GM18511 (cell line): Measurements from ENCODE around the gene UGT1A4.

ENCODE experiments used
- ATAC-seq: cut with Tn5 transposase; IDR thresholded peaks from one replicate; pipeline ENCODE4 v1.9.1; 2021; ENCODE audit warnings: mild to moderate bottlenecking, moderate library complexity; ENCODE audit not compliant: unreplicated experiment

Gene UGT1A4

DNA sequence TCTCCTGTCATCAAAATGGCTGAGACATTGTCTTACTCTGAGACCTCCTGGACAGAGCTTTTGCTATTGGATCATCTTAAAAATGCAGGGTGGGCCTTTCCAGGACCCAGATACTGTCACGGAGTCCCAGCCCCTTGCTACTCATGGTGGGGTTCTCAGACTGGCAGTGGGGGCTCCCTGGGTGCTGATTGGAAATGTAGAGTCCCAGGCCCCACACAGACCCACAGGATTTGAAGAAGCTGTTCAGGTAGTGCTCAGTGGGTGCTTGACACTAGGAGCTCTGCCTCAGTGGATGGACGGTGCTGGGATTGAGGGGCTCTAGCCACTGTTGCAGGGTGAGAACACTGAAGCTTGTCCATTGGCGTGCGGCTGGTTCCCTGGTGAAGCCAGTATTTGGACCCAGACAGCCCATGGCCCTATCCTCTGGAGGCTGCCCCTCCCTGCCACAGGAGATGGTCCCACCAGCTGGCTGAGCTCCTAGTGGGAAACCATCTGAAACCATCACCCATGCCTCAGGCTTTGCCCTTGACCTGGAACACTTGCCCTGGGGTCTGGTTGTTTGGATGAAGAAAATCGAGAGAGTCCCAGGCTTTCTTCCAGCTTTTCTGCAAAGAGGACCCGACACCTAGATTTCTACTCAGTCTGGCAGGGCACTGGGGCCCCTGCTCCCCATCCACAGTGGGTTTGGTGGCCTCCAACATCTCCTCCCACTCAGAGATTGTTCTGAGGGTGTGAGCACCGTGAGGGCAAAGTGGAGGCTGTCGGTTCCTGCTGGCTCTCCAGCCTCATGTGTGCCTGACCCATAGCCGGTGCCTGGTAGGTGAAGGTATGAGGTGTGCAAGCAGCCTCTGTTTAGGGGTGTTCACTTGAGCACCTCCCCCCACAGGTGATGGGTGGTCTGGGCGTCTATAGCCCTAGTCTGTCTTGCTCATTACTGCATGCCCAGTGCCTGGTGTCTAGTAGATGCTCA, 89.7 kb downstream of the UGT1A4 start:
- no peak for ATAC-seq

DNA sequence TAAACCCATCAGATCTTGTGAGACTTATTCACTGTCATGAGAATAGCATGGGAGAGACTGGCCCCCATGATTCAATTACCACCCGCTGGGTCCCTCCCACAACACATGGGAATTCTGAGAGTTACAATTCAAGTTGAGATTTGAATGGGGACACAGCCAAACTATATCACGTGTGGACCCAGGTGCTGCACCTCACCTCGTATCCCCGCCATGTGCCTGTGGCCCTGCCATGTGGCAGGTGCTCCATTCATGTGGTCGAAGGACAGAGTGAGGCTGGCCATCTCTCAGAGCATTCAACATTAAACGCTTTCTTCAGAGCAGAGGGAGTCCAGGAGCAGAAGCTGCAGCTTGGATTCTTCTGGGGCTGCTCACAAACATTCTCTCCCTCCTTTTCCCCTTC, 91.8 kb downstream of the UGT1A4 start:
- no peak for ATAC-seq

DNA sequence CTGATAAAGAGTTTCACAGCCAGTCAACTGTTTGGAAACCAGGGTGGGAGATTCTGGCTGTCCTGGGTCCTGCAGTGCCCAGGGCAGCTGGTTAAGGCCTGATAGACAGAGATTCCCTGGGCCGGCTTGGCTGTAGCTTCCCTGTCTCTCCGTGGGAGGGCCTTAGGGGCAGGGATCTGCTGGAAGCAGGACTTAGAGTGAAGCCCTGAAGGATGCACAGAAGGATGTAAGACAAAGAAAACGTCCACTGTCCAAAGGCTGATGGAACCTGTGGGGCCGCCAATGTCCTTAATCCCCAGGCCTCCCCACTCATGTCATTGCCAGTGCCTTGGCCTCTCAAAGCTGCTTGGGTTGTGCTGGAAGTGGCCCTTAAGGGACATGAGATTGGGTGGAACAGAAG, 92.6 kb downstream of the UGT1A4 start:
- no peak for ATAC-seq

DNA sequence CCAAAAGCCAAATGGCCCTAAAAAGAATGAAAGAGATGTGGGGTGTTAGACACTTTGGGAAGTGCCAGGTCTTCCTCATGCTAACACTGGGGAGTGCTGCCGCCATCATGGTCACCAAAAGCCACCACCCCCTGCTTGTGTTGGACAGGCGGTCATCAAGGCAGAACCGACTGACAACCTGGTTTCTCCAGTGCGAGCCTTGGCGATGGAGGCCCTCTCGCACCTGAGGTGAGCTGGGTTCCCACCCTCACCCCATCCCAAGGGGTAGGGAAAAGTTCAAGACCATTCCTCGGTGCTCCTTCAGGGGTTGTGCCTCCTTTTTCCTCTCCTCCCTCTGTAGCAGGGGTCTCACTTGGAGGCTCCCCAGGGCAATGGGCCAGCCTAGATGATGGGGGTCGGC, 93.2 kb downstream of the UGT1A4 start:
- no peak for ATAC-seq

DNA sequence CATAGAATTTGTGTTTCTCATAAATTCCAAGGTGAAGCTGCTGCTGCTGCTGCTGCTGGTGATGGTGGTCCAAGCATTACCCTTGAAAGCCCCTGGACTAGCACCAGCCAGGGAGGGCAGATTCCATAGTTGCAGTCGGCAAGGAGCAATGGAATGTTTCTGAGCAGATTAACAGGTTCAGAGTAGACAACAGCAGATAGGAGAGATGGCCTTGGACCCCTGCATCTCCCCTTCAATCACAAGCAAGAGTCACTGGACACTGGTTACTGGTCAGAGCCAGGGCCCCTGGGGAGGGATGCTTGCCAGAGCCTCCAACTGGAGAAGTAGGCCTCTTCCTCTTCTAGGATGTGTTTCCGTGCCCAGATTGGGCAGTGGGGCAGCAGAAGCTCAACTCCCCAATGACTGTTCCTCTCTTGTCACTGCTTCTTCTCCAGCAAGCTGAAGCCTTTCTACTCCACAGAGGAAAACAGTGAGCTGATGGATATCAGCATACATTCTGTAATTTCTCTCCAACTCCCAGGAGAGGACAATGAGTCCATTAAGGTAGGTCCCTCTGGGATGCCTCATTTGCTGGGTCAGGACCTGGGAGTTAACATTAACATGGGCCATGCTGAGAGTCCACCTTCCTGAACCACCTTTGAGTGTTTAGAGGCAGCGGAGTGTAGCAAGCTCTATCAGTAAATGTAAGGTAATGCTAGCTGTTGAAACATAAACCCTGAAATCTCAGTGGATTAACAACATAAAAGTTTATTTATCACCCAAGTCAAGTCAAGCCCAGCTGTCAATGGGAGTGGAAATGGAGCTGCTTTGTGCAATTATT, 94.9 kb downstream of the UGT1A4 start:
- no peak for ATAC-seq

DNA sequence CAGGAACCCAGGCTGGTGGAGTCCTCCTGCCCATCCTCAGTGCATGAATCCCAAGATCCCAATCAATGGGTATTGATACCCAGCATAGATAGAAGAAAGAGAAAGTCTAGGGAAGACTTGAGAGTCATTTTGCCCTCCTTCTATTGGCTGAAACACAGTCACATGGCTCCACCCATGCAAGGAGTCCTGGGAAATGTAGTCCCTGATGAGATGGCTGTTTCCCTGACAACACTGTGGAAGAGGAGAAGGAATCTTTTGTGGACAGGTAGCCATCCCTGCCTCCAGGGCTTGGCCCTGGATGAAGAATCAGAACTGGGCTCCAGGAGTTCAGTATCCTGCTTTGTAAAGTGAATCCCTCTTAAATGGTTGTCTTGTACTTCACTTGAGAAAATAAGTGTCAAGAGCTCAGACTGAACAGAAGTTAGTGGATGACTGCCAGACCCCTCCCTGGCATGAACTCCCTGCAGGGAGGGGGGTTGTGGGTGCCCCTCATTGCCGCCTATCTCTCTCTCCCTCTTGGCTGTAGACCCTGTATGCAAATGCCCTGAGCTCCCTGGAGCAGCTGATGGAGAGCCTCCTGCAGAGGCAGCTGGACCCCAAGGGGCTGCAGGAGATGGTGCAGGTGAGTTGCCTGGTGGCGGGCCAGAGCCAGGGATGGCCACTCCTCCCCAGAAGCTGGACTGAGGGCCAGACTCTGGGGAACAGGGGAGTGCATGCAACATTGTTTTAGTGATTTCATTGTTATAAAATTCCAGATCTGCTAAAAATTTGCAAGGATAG, 95.7 kb downstream of the UGT1A4 start:
- no peak for ATAC-seq

DNA sequence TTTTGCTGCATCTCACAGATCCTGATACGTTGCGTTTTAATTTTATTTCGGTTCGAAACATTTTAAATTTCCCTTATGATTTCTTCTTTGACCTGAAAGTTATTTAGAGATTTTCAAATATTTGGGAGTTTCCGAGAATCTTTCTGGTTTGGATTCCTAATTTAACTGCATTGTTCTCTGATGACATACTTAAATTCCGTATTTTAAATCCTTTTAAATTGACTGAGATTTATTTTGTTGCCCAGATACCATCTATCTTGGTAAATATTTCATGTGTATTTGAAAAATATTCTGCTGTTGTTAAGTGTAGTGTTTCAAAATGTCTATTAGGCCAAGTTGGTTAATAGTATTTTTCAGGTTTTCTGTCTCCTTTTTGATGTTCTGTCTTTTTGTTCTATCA, 97.3 kb downstream of the UGT1A4 start:
- ATAC-seq, result no peak

DNA sequence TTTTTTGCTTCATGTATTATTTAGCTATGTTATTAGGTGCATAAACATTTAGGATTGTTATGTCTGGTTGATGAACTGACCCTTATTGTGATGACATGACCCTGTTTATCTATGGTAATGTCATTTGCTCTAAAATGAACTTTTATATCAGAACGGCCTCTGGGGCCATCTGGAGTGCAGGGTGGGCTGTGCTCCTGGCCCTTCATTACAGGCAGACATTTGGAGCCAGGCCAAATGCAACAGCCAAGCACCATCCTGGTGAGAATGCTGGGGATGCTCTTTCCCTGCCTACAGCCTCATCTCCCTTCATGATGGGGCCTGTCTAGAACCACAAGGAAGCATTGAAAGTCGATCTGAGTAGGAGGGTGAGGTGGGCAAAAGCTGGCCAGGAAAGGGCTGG, 97.8 kb downstream of the UGT1A4 start:
- no peak for ATAC-seq

DNA sequence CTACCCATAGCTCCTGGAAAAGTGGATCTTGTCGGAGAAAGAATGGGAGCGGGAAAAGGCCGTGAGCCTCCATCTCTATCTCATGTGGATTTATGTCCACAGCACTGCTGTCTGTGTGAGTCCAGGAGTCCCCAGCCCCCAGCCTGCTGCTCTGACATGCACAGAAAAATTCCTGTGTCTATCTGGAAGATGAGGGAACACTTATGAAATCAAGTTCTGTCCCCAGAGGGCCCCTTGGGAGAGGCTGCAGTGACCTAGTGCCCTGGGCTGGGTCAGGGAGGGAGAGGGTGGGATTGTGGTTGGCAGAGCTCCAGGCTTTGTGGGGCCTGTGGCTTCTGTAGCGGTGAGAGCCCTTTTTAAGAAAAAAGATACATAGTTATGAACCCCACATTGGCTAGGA, 98.2 kb downstream of the UGT1A4 start:
- ATAC-seq, result no peak

DNA sequence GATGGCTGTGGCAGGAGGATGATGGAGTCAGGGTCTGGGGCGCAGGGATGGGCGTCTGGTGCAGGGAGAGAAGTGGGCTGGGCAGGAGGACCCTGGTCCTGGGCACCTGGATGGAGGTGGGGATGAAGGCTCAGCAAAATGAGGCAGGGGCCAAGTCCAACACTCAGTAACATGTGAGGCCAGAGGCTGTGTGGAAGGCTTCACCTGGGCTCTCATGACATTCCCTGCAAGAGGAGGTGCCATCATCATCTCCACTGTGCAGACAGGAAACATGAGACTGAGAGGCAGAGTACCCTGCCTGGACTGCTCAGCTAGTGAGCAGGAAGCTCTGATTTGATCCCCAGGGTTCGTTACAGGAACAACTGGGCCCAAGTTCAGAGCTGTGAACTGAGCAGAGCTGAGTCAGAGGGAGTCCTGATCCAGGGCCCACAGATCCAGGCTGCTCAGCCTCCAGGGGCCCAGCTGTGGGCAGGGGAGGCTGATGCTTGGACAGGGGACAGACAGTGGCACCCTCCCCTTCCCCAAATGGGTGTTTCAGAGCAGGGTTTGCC, 98.9 kb downstream of the UGT1A4 start:
- ATAC-seq, result no peak

DNA sequence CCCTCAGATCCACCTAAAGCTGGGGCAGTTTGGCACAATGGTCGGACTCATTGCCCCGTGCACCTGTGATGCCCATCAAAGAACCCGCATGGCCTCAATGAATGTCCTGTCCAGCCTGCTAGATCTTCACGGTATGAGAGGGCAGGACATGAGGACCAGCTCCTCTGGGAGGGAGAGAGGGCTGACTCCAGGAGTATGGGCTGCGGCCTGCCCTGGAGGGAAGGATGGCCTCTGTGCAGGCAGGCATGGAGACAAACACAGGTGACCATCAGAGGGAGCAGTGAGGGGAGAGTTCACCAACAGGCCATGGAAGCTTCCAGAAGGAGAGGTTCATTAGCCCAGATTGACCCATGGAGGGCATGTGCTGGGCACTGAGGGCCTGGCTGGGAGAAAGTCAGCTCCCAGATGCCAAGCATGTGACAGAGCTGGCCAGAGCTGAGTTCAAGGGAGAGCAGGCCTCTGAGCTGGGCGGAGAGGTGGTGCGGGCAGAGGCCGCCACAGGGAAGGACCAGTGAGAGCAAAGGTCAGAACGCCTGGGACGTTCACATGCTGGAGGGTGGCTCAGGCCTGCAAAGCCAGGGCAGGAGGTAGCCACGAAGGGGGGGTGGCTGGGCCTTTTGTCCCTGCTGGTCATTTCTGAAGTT, 99.6 kb downstream of the UGT1A4 start:
- no peak for ATAC-seq

DNA sequence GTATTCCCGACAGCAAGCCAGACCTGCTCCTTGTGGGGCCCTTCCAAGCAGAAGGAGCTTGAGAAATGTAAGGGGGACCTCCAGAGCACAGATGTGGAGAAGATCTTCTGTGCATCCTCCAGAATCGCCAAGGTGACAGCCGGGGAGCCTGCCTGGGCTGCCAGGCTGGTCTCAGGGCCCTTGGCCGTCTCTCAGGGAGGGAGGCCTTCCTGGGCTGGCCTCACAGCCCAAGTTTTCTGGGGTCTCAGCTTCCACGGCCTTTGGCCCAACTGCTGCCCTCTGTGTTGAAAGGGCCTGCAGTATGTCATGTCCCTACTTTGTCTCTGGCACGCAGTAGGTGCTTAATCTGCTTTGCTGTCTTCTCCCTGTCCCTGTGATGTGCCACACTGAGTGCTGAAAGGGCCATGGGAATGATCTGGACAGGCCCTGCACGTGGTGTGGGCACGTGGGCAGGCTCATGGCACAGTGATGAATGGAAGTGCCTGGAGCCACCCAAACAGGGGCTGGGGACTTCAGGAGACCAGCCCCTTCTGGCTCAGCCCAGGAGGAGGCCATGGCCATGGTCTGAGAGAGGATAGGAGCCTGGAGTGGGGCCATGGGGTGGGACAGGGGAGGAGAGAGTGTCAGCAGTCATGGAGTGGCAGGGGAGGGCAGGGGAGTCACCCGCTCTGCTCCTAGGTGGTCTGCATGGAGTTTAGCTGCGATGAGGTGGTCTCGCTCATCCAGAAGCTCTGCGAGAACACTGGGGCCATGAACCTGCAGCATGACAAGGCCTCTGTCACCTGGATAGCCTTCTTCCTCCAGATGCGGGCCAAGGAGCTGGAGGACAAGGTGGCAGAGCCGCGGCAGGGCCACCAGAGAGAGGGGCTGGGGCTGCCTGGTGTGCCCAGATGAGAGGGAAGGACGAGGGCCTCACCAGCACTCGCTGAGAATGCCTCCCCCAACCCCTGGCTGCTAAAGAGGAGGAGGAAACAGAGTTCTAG, 100.4 kb downstream of the UGT1A4 start:
- ATAC-seq, result no peak

DNA sequence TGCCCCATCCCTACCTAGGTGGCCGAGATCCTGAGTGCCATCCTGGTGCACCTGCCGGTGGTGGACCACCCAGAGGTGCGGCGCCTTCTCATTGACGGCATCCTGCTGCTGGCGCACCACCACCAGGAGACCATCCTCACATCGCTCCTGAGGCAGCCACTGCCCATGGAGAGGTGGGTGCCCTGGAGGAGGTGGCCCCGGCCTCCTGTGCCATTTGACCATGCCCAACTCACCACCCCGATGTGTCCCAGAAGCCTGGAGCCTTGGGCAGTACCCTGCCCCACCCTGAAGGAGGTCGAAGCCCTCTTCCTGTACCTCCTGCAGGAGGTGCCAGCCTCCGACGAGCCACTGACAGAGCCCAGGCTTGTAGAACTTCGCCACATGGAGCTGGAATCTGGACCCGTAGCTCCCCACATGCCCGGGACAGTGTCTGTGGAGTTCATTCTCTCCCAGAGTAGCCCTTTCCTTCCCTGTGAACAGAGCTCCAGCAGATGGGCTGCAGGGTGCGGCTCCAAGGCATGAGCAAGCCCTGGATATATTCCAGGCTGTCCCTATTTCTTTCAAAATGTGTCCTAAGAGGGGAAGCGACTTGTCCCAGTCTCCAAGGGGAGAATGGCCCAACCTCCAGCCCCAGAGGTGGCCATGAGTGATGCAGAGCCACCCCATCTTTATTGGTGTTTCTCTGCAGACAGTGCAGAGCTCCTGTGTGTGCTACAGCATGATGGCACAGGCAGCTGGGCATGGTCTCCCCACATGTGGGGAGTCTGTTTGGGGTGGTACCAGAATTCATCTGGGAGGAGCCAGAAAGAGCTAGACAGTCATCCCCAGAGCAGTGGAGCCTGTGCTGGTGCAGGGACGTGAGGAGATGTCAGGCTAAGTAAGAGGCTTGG, 101.6 kb downstream of the UGT1A4 start:
- ATAC-seq, result no peak

DNA sequence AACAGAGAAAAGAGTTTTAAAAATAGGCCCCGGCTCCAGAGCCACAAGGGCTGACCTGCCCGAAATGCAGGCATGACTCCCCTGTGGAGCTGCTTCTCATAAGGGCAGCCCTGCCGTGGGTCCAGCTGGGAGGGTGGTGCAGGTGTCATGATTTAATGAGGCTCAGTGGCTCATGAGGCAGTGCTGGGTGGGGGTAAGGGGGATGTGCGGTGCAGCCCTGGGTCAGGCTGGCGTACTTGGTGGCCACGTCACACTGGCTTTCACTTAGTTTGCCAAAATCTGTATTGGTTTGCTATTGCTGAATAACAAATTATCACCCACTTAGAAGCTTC, 102.2 kb downstream of the UGT1A4 start:
- no peak for ATAC-seq

DNA sequence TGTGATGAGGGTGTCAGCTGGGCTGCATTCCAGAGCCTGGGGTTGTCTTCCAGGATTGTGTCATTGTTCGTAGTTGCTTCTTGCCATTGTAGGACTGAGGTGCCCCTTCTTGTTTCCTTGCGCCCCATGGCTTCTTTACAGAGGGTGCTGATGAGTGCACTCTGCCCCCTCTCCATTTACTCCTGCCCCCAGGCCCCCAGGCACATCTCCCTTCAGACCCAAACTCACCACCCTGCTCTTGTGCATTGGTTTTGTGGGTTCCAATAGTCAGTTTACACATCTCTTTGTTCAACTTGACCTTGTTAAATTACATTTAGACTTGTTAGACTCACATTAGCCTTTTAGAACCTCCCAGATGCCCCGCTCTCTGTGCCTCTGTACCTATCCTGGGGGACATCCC, 102.7 kb downstream of the UGT1A4 start:
- ATAC-seq, result no peak

DNA sequence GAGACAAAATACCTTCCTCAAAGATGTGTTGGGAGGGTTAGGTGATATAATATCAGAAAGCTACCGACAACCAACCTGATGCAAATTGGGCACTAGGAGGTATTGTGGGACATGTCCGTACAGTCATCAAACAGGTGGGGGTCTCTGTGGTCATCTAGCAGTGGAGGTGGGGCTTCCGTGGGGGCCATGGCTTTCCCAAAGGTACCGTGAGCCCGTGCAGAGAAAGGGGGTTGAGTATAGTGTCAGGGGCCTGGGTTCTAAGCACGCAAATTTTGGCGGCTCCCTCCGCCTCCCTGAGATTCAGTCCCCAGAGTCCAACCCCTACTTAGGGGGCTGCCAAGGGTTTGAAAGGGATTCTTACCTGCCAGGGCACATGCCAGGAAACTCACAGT, 103.2 kb downstream of the UGT1A4 start:
- no peak for ATAC-seq

DNA sequence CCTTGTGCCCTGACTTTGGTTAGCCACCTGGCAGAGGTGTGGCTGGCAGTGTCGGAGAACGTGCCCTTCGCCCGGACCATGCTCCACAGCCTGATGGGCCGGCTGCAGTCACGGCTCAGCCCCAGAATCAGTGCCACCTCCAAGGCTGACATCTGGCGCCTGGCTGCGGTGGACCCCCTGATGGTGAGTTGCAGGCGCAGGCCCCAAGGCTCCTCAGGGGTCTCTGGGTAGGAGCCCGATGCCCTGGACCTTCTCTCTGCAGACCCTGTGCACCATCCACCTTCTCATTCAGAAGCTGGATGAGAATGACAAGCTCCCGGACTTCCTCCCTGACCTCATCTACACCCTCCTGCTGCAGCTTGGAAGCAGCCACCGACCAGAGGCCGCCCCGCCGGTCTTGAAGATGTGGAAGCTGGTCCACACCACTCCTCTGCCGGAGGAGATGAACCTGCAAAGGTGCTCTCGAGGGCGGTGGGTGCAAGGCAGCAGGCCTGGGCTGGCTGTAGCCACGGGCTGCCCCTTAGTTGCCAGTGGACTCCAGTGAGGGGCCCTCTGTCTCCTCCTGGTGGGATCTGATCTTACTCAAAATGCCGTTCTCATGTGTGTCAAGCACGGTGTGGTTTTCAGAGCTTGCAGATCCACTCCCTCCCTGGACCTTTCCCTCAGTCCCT, 103.7 kb downstream of the UGT1A4 start:
- no peak for ATAC-seq
